ENCODE measurements around the gene USF3.

Gene USF3

GRCh38 chr3:113602836-113603235, 93.6 kb downstream of the USF3 start:
- Mint-ChIP-seq H3K4me3 (no peak overlapping the region), H3K36me3 (ENCODE audit: low read depth) (no peaks in the 10 kb centered on the region), H3K27ac (no peak overlapping the region), H3K9me3 (no peaks in the 10 kb centered on the region), H3K4me1 (ENCODE audit: low read depth) (peaks cover 5% of the 10 kb centered on the region), H3K27me3 (no peaks in the 10 kb centered on the region)
- intact Hi-C loops (cut with micrococcal nuclease): no loop called here

GRCh38 chr3:113602256-113602655, 94.2 kb downstream of the USF3 start:
- Mint-ChIP-seq H3K36me3 (ENCODE audit: low read depth) (no peaks in the 10 kb centered on the region), H3K4me1 (ENCODE audit: low read depth) (peaks cover 5% of the 10 kb centered on the region), H3K4me3 (no peak overlapping the region), H3K9me3 (no peaks in the 10 kb centered on the region), H3K27ac (no peak overlapping the region), H3K27me3 (no peaks in the 10 kb centered on the region)
- intact Hi-C loops (cut with micrococcal nuclease): no loop called here

- H3K9me3 Mint-ChIP-seq: no peaks in the 10 kb centered on the region
- H3K36me3 Mint-ChIP-seq (ENCODE audit: low read depth): no peaks in the 10 kb centered on the region
- H3K4me1 Mint-ChIP-seq (ENCODE audit: low read depth): no peaks in the 10 kb centered on the region
- no peak overlapping the region for H3K27ac Mint-ChIP-seq
- H3K4me3 Mint-ChIP-seq: no peak overlapping the region
- intact Hi-C loops (cut with micrococcal nuclease): no loop called here
- no peaks in the 10 kb centered on the region for H3K27me3 Mint-ChIP-seq
These were observed 95.2 kb downstream of the USF3 start for GRCh38 chr3:113601240-113601639.

- H3K36me3 Mint-ChIP-seq (ENCODE audit: low read depth): no peaks in the 10 kb centered on the region
- no peak overlapping the region for H3K4me3 Mint-ChIP-seq
- intact Hi-C loops (cut with micrococcal nuclease): no loop called here
- no peaks in the 10 kb centered on the region for H3K4me1 Mint-ChIP-seq (ENCODE audit: low read depth)
- H3K27ac Mint-ChIP-seq: no peak overlapping the region
- H3K9me3 Mint-ChIP-seq: no peaks in the 10 kb centered on the region
- H3K27me3 Mint-ChIP-seq: no peaks in the 10 kb centered on the region
These were observed 95.8 kb downstream of the USF3 start for GRCh38 chr3:113600418-113601182.

Measured in dendritic cell treated with granulocyte-macrophage colony-stimulating factor and Interleukin-4, amounts not matched to agents 40 ng/mL and 50 ng/mL, for 4 days (primary cell).